Osteocyte (in vitro differentiated cells): ENCODE results near the gene AVP. TPM values are rescaled to one million over a fixed set of nuclear protein-coding genes. Genes with fewer than 3 reads are reported as not detected.

Experiments
- DNase-seq: peaks from one replicate; pipeline ENCODE4 v3.0.0; 2021; ENCODE audit warnings: mixed read lengths; ENCODE audit not compliant: unreplicated experiment; ENCODE audit errors: extremely low spot score
- H3K27ac Mint-ChIP-seq: one replicate; pipeline ENCODE4 v1.8.0; 2021; ENCODE audit warnings: mild to moderate bottlenecking, mixed read lengths; ENCODE audit not compliant: unreplicated experiment
- H3K27me3 Mint-ChIP-seq: one replicate; pipeline ENCODE4 v1.8.0; 2021; ENCODE audit warnings: mixed read lengths; ENCODE audit not compliant: unreplicated experiment
- H3K36me3 Mint-ChIP-seq: one replicate; pipeline ENCODE4 v1.8.0; 2021; ENCODE audit warnings: mixed read lengths; ENCODE audit not compliant: unreplicated experiment
- H3K4me1 Mint-ChIP-seq: one replicate; pipeline ENCODE4 v1.8.0; 2021; ENCODE audit warnings: mixed read lengths; ENCODE audit not compliant: unreplicated experiment
- H3K4me3 Mint-ChIP-seq: one replicate; pipeline ENCODE4 v1.8.0; 2021; ENCODE audit warnings: mild to moderate bottlenecking, moderate library complexity, mixed read lengths; ENCODE audit not compliant: unreplicated experiment
- H3K9me3 Mint-ChIP-seq: one replicate; pipeline ENCODE4 v1.8.0; 2021; ENCODE audit warnings: mixed read lengths; ENCODE audit not compliant: unreplicated experiment
- total RNA-seq: library from RNA; stranded (reverse); gene quantifications from 2 replicates; pipeline ENCODE4 v1.2.1, GENCODE V29; 2021
- TF ChIP-seq, protein P1 (sequence below): fragments of 200-600 bp; sonication (generic); IDR thresholded peaks from 2 replicates; pipeline ENCODE4 v1.5.0; 2021; ENCODE audit warnings: antibody characterized with exemption, mild to moderate bottlenecking, moderate library complexity

AVP gene
- total RNA-seq, 1 donor from 2014 or later = not detected

DNA sequence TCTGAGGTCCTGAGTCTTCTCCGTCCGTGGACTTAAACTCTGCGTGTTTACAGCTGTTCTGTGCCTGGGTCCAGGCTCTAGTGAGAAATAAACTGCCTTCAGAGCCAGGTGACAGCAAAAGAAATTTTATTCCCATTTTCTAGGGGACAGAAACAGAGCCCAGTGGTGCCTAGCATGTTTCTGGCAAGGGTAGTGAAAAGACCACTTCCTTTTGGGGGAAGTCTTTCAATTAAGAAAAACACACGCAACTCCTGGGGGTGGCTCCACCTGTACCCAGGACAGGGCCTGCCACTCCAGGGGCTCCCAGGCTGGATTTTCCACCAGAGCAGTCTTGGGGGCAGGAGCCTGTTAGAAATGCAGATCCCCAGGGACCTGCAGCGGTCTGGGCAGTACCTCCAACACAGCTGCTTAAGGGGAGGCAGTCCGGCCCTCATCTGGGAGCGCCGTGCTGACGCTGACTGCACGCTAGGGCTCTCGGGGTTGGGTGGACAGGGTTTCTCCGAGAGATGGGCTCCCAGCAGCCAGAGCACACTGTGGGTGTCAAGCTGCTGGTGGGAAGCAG, 23.0 kb upstream of the AVP start:
- TF ChIP-seq, protein P1, sequence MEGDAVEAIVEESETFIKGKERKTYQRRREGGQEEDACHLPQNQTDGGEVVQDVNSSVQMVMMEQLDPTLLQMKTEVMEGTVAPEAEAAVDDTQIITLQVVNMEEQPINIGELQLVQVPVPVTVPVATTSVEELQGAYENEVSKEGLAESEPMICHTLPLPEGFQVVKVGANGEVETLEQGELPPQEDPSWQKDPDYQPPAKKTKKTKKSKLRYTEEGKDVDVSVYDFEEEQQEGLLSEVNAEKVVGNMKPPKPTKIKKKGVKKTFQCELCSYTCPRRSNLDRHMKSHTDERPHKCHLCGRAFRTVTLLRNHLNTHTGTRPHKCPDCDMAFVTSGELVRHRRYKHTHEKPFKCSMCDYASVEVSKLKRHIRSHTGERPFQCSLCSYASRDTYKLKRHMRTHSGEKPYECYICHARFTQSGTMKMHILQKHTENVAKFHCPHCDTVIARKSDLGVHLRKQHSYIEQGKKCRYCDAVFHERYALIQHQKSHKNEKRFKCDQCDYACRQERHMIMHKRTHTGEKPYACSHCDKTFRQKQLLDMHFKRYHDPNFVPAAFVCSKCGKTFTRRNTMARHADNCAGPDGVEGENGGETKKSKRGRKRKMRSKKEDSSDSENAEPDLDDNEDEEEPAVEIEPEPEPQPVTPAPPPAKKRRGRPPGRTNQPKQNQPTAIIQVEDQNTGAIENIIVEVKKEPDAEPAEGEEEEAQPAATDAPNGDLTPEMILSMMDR = no peak
- Mint-ChIP-seq H3K27ac (no peak overlapping the region), H3K27me3 (no peaks in the 10 kb centered on the region), H3K4me1 (no peaks in the 10 kb centered on the region), H3K36me3 (peaks cover 11% of the 10 kb centered on the region), H3K9me3 (no peaks in the 10 kb centered on the region), H3K4me3 (no peak overlapping the region)
- no peak for DNase-seq

DNA sequence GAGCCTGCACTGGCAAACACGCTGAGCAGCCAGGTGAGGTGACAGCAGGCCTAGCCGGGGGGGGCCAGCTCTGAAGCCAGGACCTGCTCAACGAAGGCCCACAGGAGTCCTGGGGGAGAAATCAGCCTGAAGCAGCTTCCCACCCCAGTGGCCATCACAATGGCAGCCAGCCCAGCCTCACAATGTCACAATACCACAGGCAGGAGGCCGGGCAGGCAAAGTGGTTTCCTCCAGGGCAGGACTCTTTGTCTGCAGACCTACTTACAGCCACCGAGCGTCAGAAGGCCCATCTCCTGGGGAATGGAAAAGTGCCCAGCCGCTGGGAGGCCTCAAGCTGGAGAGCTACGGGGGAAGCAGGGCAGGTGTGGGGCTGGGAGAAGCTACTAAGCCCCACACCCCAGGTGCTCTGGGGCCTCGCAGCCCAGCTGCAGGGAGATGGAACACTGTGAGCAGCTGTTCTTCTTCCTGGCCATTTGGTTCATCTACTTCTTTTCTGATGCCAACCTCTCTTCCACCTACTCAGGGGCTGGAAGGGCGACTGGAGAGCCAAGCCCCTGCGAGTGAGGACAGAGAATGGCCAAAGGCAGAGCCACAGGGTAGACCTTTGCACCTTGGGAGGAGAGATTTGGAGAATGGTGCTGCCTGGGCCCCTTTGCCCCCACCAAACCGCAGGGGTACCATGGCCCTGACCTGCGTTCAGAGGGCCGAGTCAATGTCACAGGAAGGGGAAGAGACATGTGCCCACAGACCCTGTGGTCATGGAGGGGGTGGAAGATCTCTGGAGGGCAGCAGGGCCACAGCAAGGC, 22.3 kb upstream of the AVP start:
- no peaks in the 10 kb centered on the region for H3K9me3 Mint-ChIP-seq
- DNase-seq = no peak
- peaks cover 11% of the 10 kb centered on the region for H3K36me3 Mint-ChIP-seq

DNA sequence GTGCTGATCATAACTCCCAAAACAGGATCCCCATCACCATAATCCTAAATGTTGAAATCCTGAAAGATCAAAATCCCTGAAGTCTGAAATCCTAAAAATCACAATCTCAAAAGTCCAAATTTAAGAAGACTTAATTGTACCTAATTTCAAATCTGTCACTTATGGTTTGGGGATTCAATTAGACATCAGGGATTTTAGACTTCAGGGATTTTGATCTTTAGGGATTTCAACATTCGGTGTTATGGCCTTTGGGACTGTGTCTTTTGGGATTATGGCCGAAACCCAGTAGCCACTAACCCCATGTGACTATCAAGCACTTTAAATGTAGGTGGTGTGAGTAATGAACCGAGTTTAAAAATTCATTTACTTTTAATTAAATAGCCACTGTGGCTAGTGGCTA, 21.7 kb upstream of the AVP start:
- no peaks in the 10 kb centered on the region for H3K9me3 Mint-ChIP-seq
- H3K27ac Mint-ChIP-seq = no peak overlapping the region
- no peaks in the 10 kb centered on the region for H3K27me3 Mint-ChIP-seq
- peaks cover 6% of the 10 kb centered on the region for H3K36me3 Mint-ChIP-seq
- TF ChIP-seq, protein P1 = no peak
- DNase-seq = no peak
- no peaks in the 10 kb centered on the region for H3K4me1 Mint-ChIP-seq
- no peak overlapping the region for H3K4me3 Mint-ChIP-seq

More for the DNA sequence above, 22.3 kb upstream of the AVP start:
- no peaks in the 10 kb centered on the region for H3K27me3 Mint-ChIP-seq
- TF ChIP-seq, protein P1 = no peak
- H3K27ac Mint-ChIP-seq = no peak overlapping the region
- no peaks in the 10 kb centered on the region for H3K4me1 Mint-ChIP-seq
- H3K4me3 Mint-ChIP-seq = no peak overlapping the region

DNA sequence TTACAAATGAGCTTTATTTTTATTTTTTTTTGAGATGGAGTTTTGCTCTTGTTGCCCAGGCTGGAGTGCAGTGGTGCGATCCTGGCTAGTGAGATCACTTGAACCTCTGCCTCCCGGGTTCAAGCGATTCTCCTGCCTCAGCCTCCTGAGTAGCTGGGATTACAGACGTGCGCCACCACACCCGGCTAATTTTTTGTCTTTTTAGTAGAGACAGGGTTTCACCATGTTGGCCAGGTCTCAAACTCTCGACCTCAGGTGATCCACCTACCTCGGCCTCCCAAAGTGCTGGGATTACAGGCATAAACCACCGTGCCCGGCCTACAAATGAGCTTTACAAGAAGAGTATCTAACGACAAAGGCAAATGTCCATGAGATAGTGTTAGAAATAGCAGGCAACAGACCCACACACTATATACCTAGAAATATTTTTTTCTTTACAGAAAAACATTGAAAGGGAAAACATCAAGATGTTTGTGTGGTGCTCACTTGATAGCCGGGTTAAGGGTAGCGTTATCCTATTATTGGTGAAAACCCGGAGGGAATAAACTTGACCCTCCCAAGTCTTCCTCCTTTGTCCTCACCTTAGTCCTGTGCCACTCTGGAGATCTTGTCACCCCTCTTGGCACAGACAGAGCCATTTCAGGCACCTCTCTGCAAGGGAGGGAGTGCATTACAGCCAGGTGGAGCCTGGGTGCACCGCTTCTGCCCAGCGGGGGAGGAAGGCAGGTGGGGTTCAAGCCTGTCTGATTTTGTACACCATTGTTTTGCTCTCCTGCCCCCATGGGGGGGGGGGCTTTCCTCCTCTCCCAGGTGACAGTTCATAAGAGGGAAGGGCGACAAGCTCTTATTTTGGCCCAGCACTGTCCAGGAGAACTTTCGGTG, 21.0 kb upstream of the AVP start:
- H3K27me3 Mint-ChIP-seq = no peaks in the 10 kb centered on the region
- H3K9me3 Mint-ChIP-seq = no peaks in the 10 kb centered on the region
- H3K4me1 Mint-ChIP-seq = no peaks in the 10 kb centered on the region
- TF ChIP-seq, protein P1 = no peak
- no peak for DNase-seq
- peaks cover 3% of the 10 kb centered on the region for H3K36me3 Mint-ChIP-seq
- H3K27ac Mint-ChIP-seq = no peak overlapping the region
- no peak overlapping the region for H3K4me3 Mint-ChIP-seq
